ENCODE data around the gene GPR173.

GRCh38 chrX:53089224-53089842 is 40.7 kb downstream of the GPR173 start:
- TF ChIP-seq CTCF (IDR thresholded peaks at IDR 0.05) (peak; percentile 68 to 82 (median 80)), POLR2A (IDR thresholded peaks at IDR 0.05) (no peak)
